Inferior parietal cortex (tissue), 1 donor: ENCODE data around the gene PDXK.
A peak's percentile ranks its signal among the peaks of the same experiment; 100 is the strongest.

Experiments
- DNase-seq: peaks from one replicate; pipeline ENCODE4 v3.0.0-alpha.2; 2016; ENCODE audit errors: extremely low spot score

The PDXK gene

GRCh38 chr21:43779660-43780059, 60.7 kb downstream of the PDXK start:
- no peak for DNase-seq

- no peak for DNase-seq
These were observed 62.9 kb downstream of the PDXK start for GRCh38 chr21:43781846-43782245.

- no peak for DNase-seq
These were observed 63.6 kb downstream of the PDXK start for GRCh38 chr21:43782431-43783097.

GRCh38 chr21:43783098-43783700, 64.3 kb downstream of the PDXK start:
- DNase-seq, result no peak

- DNase-seq, result no peak
These were observed 66.2 kb downstream of the PDXK start for GRCh38 chr21:43785134-43785533.

GRCh38 chr21:43786300-43786806, 67.4 kb downstream of the PDXK start:
- DNase-seq, result no peak

- DNase-seq, result no peak
These were observed 68.0 kb downstream of the PDXK start for GRCh38 chr21:43786807-43787440.

- DNase-seq, result peak; percentile 93
These were observed 70.5 kb downstream of the PDXK start, which contains the start of gene RRP1 for GRCh38 chr21:43789276-43790009. Gene RRP1, plus strand, starts transcription at chr21:43789577. Its CDS starts 53 bp downstream, at chr21:43789630.

GRCh38 chr21:43790010-43790524, 71.1 kb downstream of the PDXK start:
- DNase-seq, result no peak

GRCh38 chr21:43792406-43792805, 73.5 kb downstream of the PDXK start:
- no peak for DNase-seq

GRCh38 chr21:43793243-43793642, 74.3 kb downstream of the PDXK start:
- no peak for DNase-seq

GRCh38 chr21:43794311-43794710, 75.4 kb downstream of the PDXK start:
- no peak for DNase-seq

- DNase-seq, result no peak
These were observed 75.9 kb downstream of the PDXK start for GRCh38 chr21:43794857-43795256.

GRCh38 chr21:43797415-43797814, 78.5 kb downstream of the PDXK start:
- DNase-seq, result no peak

- no peak for DNase-seq
These were observed 79.2 kb downstream of the PDXK start for GRCh38 chr21:43797925-43798715.

- DNase-seq, result no peak
These were observed 80.4 kb downstream of the PDXK start for GRCh38 chr21:43799301-43799840.

GRCh38 chr21:43800124-43800523, 81.2 kb downstream of the PDXK start:
- no peak for DNase-seq

- no peak for DNase-seq
These were observed 81.6 kb downstream of the PDXK start for GRCh38 chr21:43800566-43800965.

- no peak for DNase-seq
These were observed 82.3 kb downstream of the PDXK start for GRCh38 chr21:43801006-43801783.

- DNase-seq, result no peak
These were observed 83.9 kb downstream of the PDXK start for GRCh38 chr21:43802713-43803313.
